ENCODE results near the gene ZYX.

ZYX gene

DNA sequence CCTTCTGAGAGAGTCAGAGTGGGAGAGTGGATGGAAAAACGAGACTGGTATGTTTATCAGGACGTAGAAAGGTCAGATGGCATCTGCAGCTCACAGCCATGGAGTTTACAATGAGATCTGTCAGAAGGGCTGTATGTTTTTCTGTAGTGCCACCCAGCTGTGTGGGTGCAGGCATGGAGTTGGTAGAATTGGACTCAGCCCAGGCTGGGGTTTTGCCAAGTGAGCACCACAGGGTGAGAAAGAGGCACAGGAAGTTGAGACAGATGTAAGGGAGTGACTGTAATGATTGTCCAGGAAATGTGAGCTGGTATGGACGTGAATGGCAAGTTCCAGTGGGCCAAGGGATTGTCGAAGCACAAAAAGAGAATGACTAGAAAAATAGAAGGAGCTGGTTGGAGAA lies 9.1 kb upstream of the ZYX start:
- peaks cover 3 to 5% of the 10 kb centered on the region in 2 donors for H3K27me3 Mint-ChIP-seq
- no peak overlapping the region for H3K27ac Mint-ChIP-seq
- no peak for DNase-seq
- peaks cover 24% of the 10 kb centered on the region in 2 donors for H3K4me1 Mint-ChIP-seq
- ATAC-seq (replicated peaks), result peak in 1 of 2 donors; percentile 45
- H3K36me3 Mint-ChIP-seq, result no peaks in the 10 kb centered on the region
- H3K4me3 Mint-ChIP-seq, result no peak overlapping the region
- H3K9me3 Mint-ChIP-seq, result no peaks in the 10 kb centered on the region

DNA sequence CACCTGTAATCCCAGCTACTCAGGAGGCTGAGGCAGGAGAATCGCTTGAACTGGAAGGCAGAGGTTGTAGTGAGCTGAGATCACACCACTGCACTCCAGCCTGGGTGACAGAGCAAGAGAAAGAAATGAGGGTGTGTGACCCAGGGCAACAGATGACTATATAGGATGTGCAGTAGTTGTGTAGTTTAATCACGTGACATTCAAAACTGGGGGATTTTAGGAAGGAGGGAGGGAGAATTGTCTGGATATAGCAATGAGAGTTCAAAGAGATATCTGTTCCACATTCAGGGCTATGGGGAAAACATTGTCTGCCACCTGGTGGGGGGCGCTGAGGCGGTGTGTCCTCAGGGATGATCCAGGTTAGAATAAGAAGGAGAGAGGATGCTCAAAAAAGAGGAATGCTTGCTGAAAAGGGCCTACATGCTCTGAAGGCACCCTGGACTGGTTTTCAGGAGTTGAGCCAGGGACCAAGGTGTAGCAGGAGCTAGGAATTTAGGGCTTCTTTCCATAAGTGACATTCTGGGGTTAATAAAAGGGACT lies 7.8 kb upstream of the ZYX start:
- H3K27ac Mint-ChIP-seq, result no peak overlapping the region
- no peaks in the 10 kb centered on the region for H3K27me3 Mint-ChIP-seq
- no peaks in the 10 kb centered on the region for H3K9me3 Mint-ChIP-seq
- H3K36me3 Mint-ChIP-seq, result no peaks in the 10 kb centered on the region
- DNase-seq (no peak), ATAC-seq (replicated peaks) (no peak)
- H3K4me1 Mint-ChIP-seq, result peaks cover 24% of the 10 kb centered on the region in 2 donors
- H3K4me3 Mint-ChIP-seq, result no peak overlapping the region

DNA sequence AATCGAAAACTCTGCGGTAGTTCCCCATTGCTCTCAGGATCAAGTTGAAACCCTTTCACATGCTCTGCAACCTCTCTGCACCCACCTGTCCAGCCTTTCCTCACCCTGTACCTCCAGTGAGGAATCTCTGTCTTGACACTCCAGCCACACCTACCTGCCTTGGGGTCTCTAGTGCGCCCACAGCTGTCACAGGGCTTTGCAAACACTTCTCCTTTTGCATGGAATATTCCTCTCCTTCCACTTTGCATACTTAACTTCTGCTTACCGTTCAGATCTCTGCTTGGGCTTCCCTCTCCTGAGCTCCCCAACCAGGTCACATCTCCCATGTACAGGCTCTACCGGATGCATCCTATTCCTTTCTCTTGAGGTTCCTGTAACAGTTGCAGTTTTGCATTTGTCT lies 6.6 kb upstream of the ZYX start:
- DNase-seq, result no peak
- H3K27ac Mint-ChIP-seq, result no peak overlapping the region
- no peak overlapping the region for H3K4me3 Mint-ChIP-seq
- H3K36me3 Mint-ChIP-seq, result no peaks in the 10 kb centered on the region
- H3K4me1 Mint-ChIP-seq, result peaks cover 27 to 30% of the 10 kb centered on the region in 2 donors
- no peaks in the 10 kb centered on the region for H3K9me3 Mint-ChIP-seq
- no peaks in the 10 kb centered on the region for H3K27me3 Mint-ChIP-seq
- no peak for ATAC-seq (replicated peaks)

DNA sequence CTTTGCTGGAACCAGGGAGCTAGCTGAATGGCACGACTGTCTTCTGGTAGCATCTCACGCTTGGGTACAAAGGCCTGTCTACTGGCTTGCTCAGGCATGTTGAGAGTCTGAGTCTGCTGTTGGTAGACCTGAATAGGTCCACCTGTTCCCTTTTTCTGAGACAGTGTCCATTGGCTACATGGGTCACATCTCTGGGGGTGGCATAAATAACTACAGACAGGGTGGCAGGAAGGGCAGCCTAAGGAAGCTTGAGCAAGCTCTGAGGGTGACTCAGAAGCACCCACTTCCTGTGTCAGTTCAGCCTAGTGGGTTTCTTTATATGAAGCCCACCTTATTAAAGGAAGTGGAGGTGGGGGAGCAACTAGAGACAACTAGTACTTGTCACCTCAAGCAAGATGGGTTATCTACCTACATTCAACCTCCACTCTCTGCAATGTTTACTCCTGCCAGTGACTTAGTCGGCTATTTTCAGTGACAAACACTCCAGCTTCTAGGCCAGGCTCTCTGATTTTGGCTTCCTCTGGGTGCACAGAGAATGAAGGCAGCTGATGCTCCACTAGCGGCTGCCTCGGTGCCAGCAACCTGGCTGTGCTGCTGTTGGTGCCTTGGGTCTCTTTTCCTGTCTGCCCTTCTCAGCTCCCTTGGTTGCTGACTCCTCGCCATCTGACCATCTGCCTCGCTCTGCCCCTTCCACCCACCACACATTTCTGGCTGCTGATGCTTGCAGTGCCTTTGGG lies 5.7 kb upstream of the ZYX start:
- H3K36me3 Mint-ChIP-seq, result no peaks in the 10 kb centered on the region

DNA sequence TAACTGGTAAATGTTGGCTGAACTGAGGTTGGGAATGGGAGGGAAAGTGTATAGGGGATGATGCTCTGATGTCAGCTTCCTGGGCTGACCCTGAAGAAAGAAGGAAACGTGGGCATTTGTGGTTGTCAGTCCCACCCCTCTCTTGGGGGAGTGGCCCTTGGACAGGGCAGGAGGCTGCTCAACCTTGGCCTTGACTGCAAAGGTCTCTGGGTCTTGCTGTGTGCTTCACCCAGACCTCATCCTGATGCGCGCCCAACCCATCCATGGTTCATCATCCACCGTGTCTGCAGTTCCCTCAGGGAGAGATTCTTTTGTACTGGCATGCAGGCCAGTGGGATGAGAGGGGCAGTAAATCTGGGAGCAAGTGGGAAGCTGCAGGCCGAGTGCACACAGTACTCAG lies 4.7 kb upstream of the ZYX start:
- no peak overlapping the region for H3K4me3 Mint-ChIP-seq
- H3K36me3 Mint-ChIP-seq, result no peaks in the 10 kb centered on the region
- H3K9me3 Mint-ChIP-seq, result no peaks in the 10 kb centered on the region
- H3K27ac Mint-ChIP-seq, result no peak overlapping the region
- peaks cover 31 to 36% of the 10 kb centered on the region in 2 donors for H3K4me1 Mint-ChIP-seq
- ATAC-seq (replicated peaks) (no peak), DNase-seq (no peak)
- H3K27me3 Mint-ChIP-seq, result no peaks in the 10 kb centered on the region

More for the DNA sequence above, 5.7 kb upstream of the ZYX start:
- H3K27ac Mint-ChIP-seq, result no peak overlapping the region
- no peaks in the 10 kb centered on the region for H3K27me3 Mint-ChIP-seq
- H3K4me1 Mint-ChIP-seq, result peaks cover 31 to 36% of the 10 kb centered on the region in 2 donors
- no peak overlapping the region for H3K4me3 Mint-ChIP-seq
- ATAC-seq (replicated peaks) (peak; percentile 36 to 49), DNase-seq (no peak)
- no peaks in the 10 kb centered on the region for H3K9me3 Mint-ChIP-seq

DNA sequence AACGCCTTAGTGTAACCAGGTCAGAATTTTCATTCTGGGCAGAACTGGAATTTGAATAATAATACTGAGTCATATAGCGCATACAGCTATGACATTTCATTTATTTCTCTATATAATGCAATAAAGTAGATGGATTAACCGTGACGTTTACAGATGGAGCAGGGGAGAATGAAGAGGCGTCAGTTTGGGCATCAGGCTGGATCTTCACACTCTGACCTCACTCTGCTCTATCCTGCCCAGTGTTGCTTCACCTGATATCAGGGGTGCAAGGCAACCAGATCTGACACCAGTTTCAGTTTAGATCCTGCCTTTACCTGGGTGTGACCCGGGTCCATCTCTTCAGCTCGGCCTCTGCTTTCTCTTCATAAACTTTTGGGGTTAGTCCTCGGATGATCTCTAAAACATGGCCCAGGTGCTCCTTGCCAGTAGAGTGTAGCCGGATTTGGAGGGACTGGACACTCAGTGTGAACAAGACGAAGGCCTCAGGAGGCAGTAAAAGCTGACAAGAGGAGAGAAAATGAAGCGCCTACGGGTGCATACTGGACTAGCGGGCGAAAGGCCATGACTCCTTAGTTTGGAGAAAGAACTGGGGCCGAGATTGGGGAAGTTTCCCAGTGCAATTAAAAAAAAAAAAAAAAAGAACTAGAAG lies 1.4 kb upstream of the ZYX start:
- peaks cover 0 to 2% of the 10 kb centered on the region in 2 donors for H3K36me3 Mint-ChIP-seq
- DNase-seq, result no peak
- peak in 1 of 2 donors; percentile 1 for ATAC-seq (replicated peaks)
- peak overlapping the region; percentile 82 for H3K27ac Mint-ChIP-seq
- H3K4me3 Mint-ChIP-seq, result peak overlapping the region; percentile 79 to 83
- no peaks in the 10 kb centered on the region for H3K27me3 Mint-ChIP-seq
- H3K4me1 Mint-ChIP-seq, result peaks cover 19 to 35% of the 10 kb centered on the region in 2 donors
- H3K9me3 Mint-ChIP-seq, result no peaks in the 10 kb centered on the region

DNA sequence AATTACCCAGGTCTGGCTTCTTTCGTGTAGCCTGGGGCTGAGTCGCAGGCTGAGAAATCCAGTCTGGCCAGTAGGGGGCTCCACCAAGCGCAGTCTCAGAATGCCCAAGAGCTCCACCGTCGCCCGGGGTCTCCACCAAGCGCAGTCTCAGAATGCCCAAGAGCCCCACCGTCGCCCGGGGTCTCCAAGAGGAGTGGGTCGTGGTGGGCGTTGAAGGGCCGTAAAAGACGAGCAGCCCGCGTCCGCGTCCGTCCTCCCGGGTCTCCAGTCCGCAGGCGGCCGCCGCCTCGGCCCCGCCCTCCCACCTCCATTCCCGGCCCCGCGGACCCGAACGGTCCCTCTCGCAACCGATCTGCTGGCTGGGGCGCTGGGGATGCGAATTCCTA lies 892 bp upstream of the ZYX start:
- peak overlapping the region; percentile 79 to 83 for H3K4me3 Mint-ChIP-seq
- peak; percentile 69 for ATAC-seq (replicated peaks)
- peak; percentile 79 for DNase-seq
- H3K27me3 Mint-ChIP-seq, result no peaks in the 10 kb centered on the region
- H3K36me3 Mint-ChIP-seq, result peaks cover 0 to 2% of the 10 kb centered on the region in 2 donors
- peaks cover 16 to 30% of the 10 kb centered on the region in 2 donors for H3K4me1 Mint-ChIP-seq
- peak overlapping the region; percentile 82 for H3K27ac Mint-ChIP-seq
- H3K9me3 Mint-ChIP-seq, result no peaks in the 10 kb centered on the region

DNA sequence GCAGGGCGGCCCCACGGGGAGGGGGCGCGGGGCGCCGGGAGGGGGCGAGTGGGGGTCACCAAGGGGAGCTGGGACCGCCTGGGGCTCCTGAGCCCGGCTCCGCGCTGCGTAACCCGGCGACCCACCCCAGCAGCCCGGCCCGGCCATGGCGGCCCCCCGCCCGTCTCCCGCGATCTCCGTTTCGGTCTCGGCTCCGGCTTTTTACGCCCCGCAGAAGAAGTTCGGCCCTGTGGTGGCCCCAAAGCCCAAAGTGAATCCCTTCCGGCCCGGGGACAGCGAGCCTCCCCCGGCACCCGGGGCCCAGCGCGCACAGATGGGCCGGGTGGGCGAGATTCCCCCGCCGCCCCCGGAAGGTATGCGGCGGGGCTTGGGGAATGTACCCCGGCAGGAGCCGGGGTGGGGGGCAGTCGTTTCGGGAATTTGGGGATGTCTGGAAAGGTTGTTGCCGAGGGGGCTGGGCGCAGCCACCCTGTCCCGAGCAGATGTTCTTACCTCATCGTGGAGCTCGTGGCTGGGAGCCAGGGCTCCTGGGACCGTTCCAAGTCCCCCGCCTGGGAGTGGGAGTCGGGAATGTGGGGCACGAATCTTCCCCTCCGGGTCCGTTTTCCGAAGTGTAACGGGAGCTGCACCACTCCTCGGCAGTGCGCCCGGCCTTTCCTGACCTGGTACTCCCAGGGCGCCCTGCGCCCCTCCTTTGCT lies 431 bp downstream of the ZYX start:
- DNase-seq (no peak), ATAC-seq (replicated peaks) (peak; percentile 4 to 14)
- H3K4me1 Mint-ChIP-seq, result peaks cover 11 to 26% of the 10 kb centered on the region in 2 donors
- H3K4me3 Mint-ChIP-seq, result peak overlapping the region; percentile 71 to 79
- H3K27me3 Mint-ChIP-seq, result no peaks in the 10 kb centered on the region
- H3K27ac Mint-ChIP-seq, result peak overlapping the region; percentile 7
- no peaks in the 10 kb centered on the region for H3K9me3 Mint-ChIP-seq
- H3K36me3 Mint-ChIP-seq, result peaks cover 0 to 2% of the 10 kb centered on the region in 2 donors

DNA sequence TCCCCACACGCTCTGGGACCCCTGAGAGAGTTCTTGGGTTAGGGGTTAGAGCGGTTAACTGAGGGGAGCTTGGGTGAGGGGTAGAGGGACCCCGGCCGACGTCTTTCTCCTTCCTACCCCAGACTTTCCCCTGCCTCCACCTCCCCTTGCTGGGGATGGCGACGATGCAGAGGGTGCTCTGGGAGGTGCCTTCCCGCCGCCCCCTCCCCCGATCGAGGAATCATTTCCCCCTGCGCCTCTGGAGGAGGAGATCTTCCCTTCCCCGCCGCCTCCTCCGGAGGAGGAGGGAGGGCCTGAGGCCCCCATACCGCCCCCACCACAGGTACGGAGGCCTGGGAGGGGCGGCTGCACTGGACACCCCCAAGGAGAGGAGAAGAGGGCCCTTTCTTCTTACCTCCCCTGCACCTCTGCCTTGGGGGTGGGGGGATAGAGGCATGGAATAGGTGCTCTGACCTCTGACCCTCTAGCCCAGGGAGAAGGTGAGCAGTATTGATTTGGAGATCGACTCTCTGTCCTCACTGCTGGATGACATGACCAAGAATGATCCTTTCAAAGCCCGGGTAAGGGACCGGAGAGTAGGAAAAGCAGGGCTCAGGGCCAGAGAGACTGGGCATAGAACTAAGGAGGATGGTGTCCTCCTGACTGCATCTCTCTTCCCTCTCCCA lies 1.1 kb downstream of the ZYX start:
- no peak for ATAC-seq (replicated peaks)
- no peaks in the 10 kb centered on the region for H3K9me3 Mint-ChIP-seq

DNA sequence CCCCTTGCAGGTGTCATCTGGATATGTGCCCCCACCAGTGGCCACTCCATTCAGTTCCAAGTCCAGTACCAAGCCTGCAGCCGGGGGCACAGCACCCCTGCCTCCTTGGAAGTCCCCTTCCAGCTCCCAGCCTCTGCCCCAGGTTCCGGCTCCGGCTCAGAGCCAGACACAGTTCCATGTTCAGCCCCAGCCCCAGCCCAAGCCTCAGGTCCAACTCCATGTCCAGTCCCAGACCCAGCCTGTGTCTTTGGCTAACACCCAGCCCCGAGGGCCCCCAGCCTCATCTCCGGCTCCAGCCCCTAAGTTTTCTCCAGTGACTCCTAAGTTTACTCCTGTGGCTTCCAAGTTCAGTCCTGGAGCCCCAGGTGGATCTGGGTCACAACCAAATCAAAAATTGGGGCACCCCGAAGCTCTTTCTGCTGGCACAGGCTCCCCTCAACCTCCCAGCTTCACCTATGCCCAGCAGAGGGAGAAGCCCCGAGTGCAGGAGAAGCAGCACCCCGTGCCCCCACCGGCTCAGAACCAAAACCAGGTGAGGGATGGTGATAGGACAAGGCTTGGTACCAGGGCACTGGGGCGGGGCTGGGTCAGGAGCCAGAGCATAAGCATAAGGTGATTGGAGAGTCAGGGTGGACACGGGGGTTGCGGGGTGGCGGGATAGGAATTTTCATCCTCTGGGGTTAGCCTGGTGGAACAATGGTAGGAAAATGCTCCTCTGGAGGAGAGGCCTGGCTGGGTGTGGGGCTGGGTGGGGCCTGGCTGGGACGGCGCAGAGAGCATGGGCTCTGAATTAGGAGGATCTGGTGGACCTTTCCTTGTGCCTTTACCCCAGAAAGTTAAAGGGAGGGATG lies 1.9 kb downstream of the ZYX start:
- ATAC-seq (replicated peaks) (no peak), DNase-seq (no peak)
- Mint-ChIP-seq H3K4me1 (peaks cover 12 to 26% of the 10 kb centered on the region in 2 donors), H3K27me3 (no peaks in the 10 kb centered on the region), H3K36me3 (peaks cover 0 to 2% of the 10 kb centered on the region in 2 donors), H3K27ac (no peak overlapping the region), H3K9me3 (no peaks in the 10 kb centered on the region), H3K4me3 (peak overlapping the region; percentile 71 to 79)

More for the DNA sequence above, 1.1 kb downstream of the ZYX start:
- Mint-ChIP-seq H3K4me1 (peaks cover 11 to 26% of the 10 kb centered on the region in 2 donors), H3K27ac (peak overlapping the region; percentile 7), H3K27me3 (no peaks in the 10 kb centered on the region), H3K4me3 (peak overlapping the region; percentile 71 to 79), H3K36me3 (peaks cover 0 to 2% of the 10 kb centered on the region in 2 donors)
- DNase-seq, result no peak

DNA sequence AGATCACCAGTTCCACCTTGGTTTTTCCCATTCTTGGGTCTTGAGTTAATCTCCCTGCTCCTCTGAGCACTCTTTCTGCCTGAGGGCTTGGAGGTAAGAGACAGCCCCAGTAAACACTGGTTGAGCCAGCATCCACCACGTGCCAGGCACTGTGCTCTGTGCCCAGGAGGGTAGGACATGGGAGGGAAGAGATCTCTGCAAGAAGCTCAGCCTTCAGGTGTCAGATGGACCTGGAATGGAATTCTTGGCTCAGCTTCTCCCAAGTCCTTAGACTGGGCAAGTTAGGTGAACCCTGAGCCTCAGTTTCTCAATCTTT lies 2.5 kb downstream of the ZYX start:
- no peak for ATAC-seq (replicated peaks)
- no peaks in the 10 kb centered on the region for H3K27me3 Mint-ChIP-seq
- peaks cover 0 to 2% of the 10 kb centered on the region in 2 donors for H3K36me3 Mint-ChIP-seq
- H3K4me3 Mint-ChIP-seq, result no peak overlapping the region
- no peak for DNase-seq
- H3K4me1 Mint-ChIP-seq, result peaks cover 12 to 26% of the 10 kb centered on the region in 2 donors
- H3K27ac Mint-ChIP-seq, result no peak overlapping the region
- no peaks in the 10 kb centered on the region for H3K9me3 Mint-ChIP-seq

DNA sequence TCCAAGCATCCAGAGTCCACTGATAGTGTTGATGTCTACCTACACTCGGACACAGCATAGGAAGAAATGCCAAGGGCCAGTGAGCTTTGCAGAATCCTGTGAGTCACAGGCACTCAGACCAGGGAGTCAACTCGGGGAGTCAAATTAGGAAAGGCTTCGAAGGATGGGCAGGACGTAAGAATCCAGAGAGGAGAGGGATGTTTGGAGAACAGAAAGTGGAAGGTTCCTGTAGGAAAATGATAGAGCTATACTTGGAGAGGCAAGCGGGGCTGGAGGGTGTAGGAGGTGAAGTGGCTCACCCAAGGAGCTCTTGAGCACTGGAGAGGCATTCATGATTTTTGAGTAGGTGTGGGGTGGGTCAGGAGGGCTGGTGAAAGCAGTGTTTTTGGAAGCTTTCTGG lies 3.0 kb downstream of the ZYX start:
- peaks cover 12 to 24% of the 10 kb centered on the region in 2 donors for H3K4me1 Mint-ChIP-seq
- no peaks in the 10 kb centered on the region for H3K27me3 Mint-ChIP-seq
- H3K36me3 Mint-ChIP-seq, result peaks cover 1 to 2% of the 10 kb centered on the region in 2 donors
- H3K9me3 Mint-ChIP-seq, result no peaks in the 10 kb centered on the region
- H3K4me3 Mint-ChIP-seq, result no peak overlapping the region
- DNase-seq (no peak), ATAC-seq (replicated peaks) (no peak)
- H3K27ac Mint-ChIP-seq, result no peak overlapping the region
